Breast epithelium (tissue), 4 donors: ENCODE results near the gene DACH2. TPM values are rescaled to one million over a fixed set of nuclear protein-coding genes. Genes with fewer than 3 reads are reported as not detected.

Source experiments
- DNase-seq, 2 donors: peaks; one replicate each; pipeline ENCODE4 v3.0.0-alpha.2; 2019; ENCODE audit warnings: low spot score in 2 of 2
- H3K27ac ChIP-seq, 2 donors: fragments of 200-600 bp; sonication (generic) in 1 of 2; one replicate each; pipeline ENCODE4 v1.5.1; 2016 to 2019; ENCODE audit warnings: mild to moderate bottlenecking in 1 of 2
- H3K27me3 ChIP-seq, 2 donors: fragments of 200-600 bp; sonication (generic) in 1 of 2; one replicate each; pipeline versions ENCODE4 v1.5.1 to v1.6.0; 2017 to 2019; ENCODE audit warnings: control low read depth in 1 of 2, mild to moderate bottlenecking in 1 of 2
- H3K36me3 ChIP-seq: fragments of 200-600 bp; one replicate; pipeline ENCODE4 v1.5.1; 2019
- H3K4me1 ChIP-seq, 2 donors: fragments of 200-600 bp; sonication (generic); one replicate each; pipeline ENCODE4 v1.5.1; 2016 to 2019; ENCODE audit warnings: control low read depth in 1 of 2
- H3K4me3 ChIP-seq, 3 donors: fragments of 200-600 bp; sonication (generic); 1 replicate in 2 of 3; 2 replicates in 1 of 3; pipeline ENCODE4 v1.5.1; 2016 to 2019; ENCODE audit warnings: mild to moderate bottlenecking in 3 of 3, moderate library complexity in 2 of 3
- H3K9me3 ChIP-seq, 2 donors: fragments of 200-600 bp; sonication (generic) in 1 of 2; one replicate each; pipeline ENCODE4 v1.5.1; 2016 to 2019; ENCODE audit warnings: control low read depth in 1 of 2
- CTCF ChIP-seq, 3 donors: fragments of 450-650 bp; IDR thresholded peaks; one replicate each; pipeline ENCODE4 v1.5.1; 2016 to 2017; ENCODE audit warnings: antibody characterized with exemption in 3 of 3, mild to moderate bottlenecking in 3 of 3, moderate library complexity in 3 of 3
- POLR2A ChIP-seq: fragments of 450-650 bp; IDR thresholded peaks from one replicate; pipeline ENCODE4 v1.6.1; 2016; ENCODE audit warnings: antibody characterized with exemption, mild to moderate bottlenecking, moderate library complexity
- POLR2AphosphoS5 ChIP-seq, 3 donors: sonication (generic); formaldehyde crosslinking; IDR thresholded peaks; one replicate each; pipeline ENCODE4 v1.6.1; 2017; ENCODE audit warnings: antibody characterized with exemption in 3 of 3
- intact Hi-C: fragments of 100-400 bp; cut with DNase I; formaldehyde crosslinking; loops from one replicate; pipeline ENCODE4 v1.15.1; 2023; ENCODE audit warnings: low total_unique reads
- total RNA-seq, 3 donors: library from RNA; depleted of rRNA; stranded (reverse); fragments of >200 nt; gene quantifications; one replicate each; pipeline ENCODE4 v1.1.0, GENCODE V29; 2016

The DACH2 gene
- total RNA-seq, 3 donors from 2014 or later = 0.29 TPM; not detected in 2

GRCh38 chrX:86241547-86241946 lies 93.3 kb downstream of the DACH2 start:
- Histone ChIP-seq H3K36me3 (no peaks in the 10 kb centered on the region), H3K27ac (no peak overlapping the region), H3K4me1 (no peaks in the 10 kb centered on the region), H3K27me3 (peaks cover 0 to 5% of the 10 kb centered on the region in 2 donors), H3K9me3 (peaks cover 10 to 17% of the 10 kb centered on the region in 2 donors), H3K4me3 (no peak overlapping the region)
- TF ChIP-seq POLR2AphosphoS5 (IDR thresholded peaks at IDR 0.05) = no peak
- no peak for TF ChIP-seq POLR2A
- TF ChIP-seq CTCF (IDR thresholded peaks at IDR 0.05) = no peak
- intact Hi-C loops = no loop called here
- DNase-seq = no peak

- Histone ChIP-seq H3K36me3 (no peaks in the 10 kb centered on the region), H3K4me1 (no peaks in the 10 kb centered on the region), H3K9me3 (no peaks in the 10 kb centered on the region), H3K27ac (no peak overlapping the region), H3K27me3 (peaks cover 0 to 9% of the 10 kb centered on the region in 2 donors), H3K4me3 (no peak overlapping the region)
- no peak for DNase-seq
- TF ChIP-seq CTCF (IDR thresholded peaks at IDR 0.05) (no peak), POLR2A (no peak), POLR2AphosphoS5 (IDR thresholded peaks at IDR 0.05) (no peak)
- intact Hi-C loops = no loop called here
Measured at GRCh38 chrX:86263526-86263925, 115.3 kb downstream of the DACH2 start.

- Histone ChIP-seq H3K4me3 (no peak overlapping the region), H3K27me3 (peaks cover 0 to 5% of the 10 kb centered on the region in 2 donors), H3K9me3 (no peaks in the 10 kb centered on the region), H3K27ac (no peak overlapping the region), H3K36me3 (no peaks in the 10 kb centered on the region), H3K4me1 (no peaks in the 10 kb centered on the region)
- DNase-seq = no peak
- intact Hi-C loops = no loop called here
- no peak for TF ChIP-seq POLR2A
- no peak for TF ChIP-seq CTCF (IDR thresholded peaks at IDR 0.05)
- no peak for TF ChIP-seq POLR2AphosphoS5 (IDR thresholded peaks at IDR 0.05)
Measured at GRCh38 chrX:86295293-86295692, 147.0 kb downstream of the DACH2 start.

- H3K9me3 ChIP-seq = peaks cover 10 to 47% of the 10 kb centered on the region in 2 donors
- intact Hi-C loops = loop anchor here (1.0 kb wide), 1 partner anchor 43 kb away; no protein-coding TSS in a partner anchor
- no peaks in the 10 kb centered on the region for H3K4me1 ChIP-seq
- no peaks in the 10 kb centered on the region for H3K36me3 ChIP-seq
- H3K27me3 ChIP-seq = no peaks in the 10 kb centered on the region
- DNase-seq = no peak
- H3K27ac ChIP-seq = no peak overlapping the region
- H3K4me3 ChIP-seq = no peak overlapping the region
- TF ChIP-seq POLR2AphosphoS5 (IDR thresholded peaks at IDR 0.05) (no peak), CTCF (IDR thresholded peaks at IDR 0.05) (no peak), POLR2A (no peak)
Measured at GRCh38 chrX:86322913-86323312, 174.7 kb downstream of the DACH2 start.

- Histone ChIP-seq H3K4me3 (no peak overlapping the region), H3K27ac (no peak overlapping the region), H3K36me3 (no peaks in the 10 kb centered on the region), H3K4me1 (no peaks in the 10 kb centered on the region), H3K27me3 (peaks cover 0 to 13% of the 10 kb centered on the region in 2 donors), H3K9me3 (peaks cover 0 to 6% of the 10 kb centered on the region in 2 donors)
- TF ChIP-seq POLR2AphosphoS5 (IDR thresholded peaks at IDR 0.05) (no peak), POLR2A (no peak), CTCF (IDR thresholded peaks at IDR 0.05) (no peak)
- DNase-seq = no peak
- intact Hi-C loops = no loop called here
Measured at GRCh38 chrX:86329174-86329573, 180.9 kb downstream of the DACH2 start.
